Measurements from ENCODE around the gene IDH3G. TPM values are rescaled to one million over a fixed set of nuclear protein-coding genes. Genes with fewer than 3 reads are reported as not detected.

Gene IDH3G
- total and polyA plus RNA-seq, 7 donors = 54.2 to 89.5 (median 67.0) TPM

GRCh38 chrX:153739754-153740486, 54.3 kb downstream of the IDH3G start:
- TF ChIP-seq, protein P1, sequence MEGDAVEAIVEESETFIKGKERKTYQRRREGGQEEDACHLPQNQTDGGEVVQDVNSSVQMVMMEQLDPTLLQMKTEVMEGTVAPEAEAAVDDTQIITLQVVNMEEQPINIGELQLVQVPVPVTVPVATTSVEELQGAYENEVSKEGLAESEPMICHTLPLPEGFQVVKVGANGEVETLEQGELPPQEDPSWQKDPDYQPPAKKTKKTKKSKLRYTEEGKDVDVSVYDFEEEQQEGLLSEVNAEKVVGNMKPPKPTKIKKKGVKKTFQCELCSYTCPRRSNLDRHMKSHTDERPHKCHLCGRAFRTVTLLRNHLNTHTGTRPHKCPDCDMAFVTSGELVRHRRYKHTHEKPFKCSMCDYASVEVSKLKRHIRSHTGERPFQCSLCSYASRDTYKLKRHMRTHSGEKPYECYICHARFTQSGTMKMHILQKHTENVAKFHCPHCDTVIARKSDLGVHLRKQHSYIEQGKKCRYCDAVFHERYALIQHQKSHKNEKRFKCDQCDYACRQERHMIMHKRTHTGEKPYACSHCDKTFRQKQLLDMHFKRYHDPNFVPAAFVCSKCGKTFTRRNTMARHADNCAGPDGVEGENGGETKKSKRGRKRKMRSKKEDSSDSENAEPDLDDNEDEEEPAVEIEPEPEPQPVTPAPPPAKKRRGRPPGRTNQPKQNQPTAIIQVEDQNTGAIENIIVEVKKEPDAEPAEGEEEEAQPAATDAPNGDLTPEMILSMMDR (IDR thresholded peaks at IDR 0.05) = no peak
- TF ChIP-seq POLR2A (IDR thresholded peaks at IDR 0.05) (no peak), POLR2AphosphoS5 (IDR thresholded peaks at IDR 0.05) (no peak), EP300 (IDR thresholded peaks at IDR 0.05) (no peak)
- intact Hi-C loops (cut with DNase I) = no loop called here
- H3K9me3 ChIP-seq = no peaks in the 10 kb centered on the region
- H3K27me3 ChIP-seq = no peaks in the 10 kb centered on the region
- no peak overlapping the region for H3K27ac ChIP-seq
- DNase-seq = no peak
- 77 to 92% methylated on average over 29 of the region's 29 CpGs for WGBS, 2 donors
- H3K4me3 ChIP-seq = no peak overlapping the region
- peaks cover 0 to 16% (median 15%) of the 10 kb centered on the region in 4 donors for H3K4me1 ChIP-seq
- peaks cover 0 to 23% (median 6%) of the 10 kb centered on the region in 4 donors for H3K36me3 ChIP-seq

DNA sequence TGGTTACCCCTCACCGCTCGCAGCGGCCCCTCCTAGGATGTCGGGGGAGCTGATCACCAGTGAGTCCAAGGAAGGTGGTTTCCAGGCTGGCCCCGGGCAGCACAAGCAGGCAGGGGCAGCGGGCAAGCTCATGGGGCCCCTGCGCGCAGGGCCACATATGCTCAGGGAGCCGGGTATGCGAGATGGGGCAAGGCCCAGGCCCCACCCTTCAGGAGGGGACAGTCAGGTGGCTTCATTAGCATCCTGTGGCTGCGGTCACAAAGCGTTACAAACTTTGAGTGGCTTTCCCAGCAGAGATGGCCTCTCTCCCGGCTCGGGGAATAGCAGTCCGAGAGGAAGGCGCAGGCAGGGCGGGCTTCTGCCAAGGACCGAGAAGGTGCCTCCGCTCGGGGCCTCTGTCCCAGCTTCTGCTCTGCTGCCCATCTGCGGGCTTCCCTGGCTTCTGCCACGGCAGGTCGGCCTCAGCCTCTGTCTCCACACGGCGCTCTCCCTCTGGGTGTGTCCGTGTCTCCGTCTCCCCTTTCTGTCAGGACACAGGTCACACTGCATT, 56.0 kb downstream of the IDH3G start:
- Histone ChIP-seq H3K9me3 (no peaks in the 10 kb centered on the region), H3K27me3 (no peaks in the 10 kb centered on the region), H3K4me3 (no peak overlapping the region), H3K4me1 (peaks cover 0 to 6% (median 5%) of the 10 kb centered on the region in 4 donors), H3K36me3 (peaks cover 0 to 23% (median 6%) of the 10 kb centered on the region in 4 donors), H3K27ac (no peak overlapping the region)
- 95 to 96% methylated on average over 27 of the region's 27 CpGs for WGBS, 2 donors
- TF ChIP-seq POLR2AphosphoS5 (IDR thresholded peaks at IDR 0.05) (no peak), POLR2A (IDR thresholded peaks at IDR 0.05) (no peak), EP300 (IDR thresholded peaks at IDR 0.05) (no peak)
- TF ChIP-seq, protein P1 (IDR thresholded peaks at IDR 0.05) = no peak
- intact Hi-C loops (cut with DNase I) = no loop called here
- no peak for DNase-seq

DNA sequence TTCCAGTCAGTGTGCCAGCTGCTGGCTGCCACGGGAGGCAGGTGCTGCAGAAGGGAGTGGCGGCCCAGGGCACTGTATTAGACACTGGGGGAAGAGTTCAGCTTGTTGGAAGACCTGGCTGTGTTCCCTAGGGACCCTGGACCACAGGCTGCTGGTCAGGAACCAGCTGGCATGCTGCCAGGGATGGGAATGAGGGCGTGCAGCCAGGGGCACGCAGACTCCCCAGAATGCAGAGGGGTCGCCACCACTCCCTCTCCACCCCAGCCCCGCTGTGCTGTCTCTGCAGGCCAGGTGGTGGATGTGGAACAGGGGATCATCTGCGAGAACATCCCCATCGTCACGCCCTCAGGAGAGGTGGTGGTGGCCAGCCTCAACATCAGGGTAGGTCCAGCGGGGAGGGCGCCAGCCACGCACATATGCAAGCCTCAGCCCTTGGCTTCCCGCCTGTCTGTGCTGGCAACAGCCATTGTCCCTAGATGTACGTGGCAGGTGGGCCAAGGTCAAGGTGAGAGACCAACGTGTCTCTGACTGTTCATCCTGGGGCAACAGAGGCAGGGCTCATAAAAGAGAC, 57.2 kb downstream of the IDH3G start:
- Histone ChIP-seq H3K4me3 (no peak overlapping the region), H3K9me3 (no peaks in the 10 kb centered on the region), H3K27ac (no peak overlapping the region), H3K4me1 (no peaks in the 10 kb centered on the region), H3K36me3 (peaks cover 0 to 23% (median 6%) of the 10 kb centered on the region in 4 donors), H3K27me3 (no peaks in the 10 kb centered on the region)
- intact Hi-C loops (cut with DNase I) = no loop called here
- TF ChIP-seq POLR2AphosphoS5 (IDR thresholded peaks at IDR 0.05) = no peak
- TF ChIP-seq POLR2A (IDR thresholded peaks at IDR 0.05) = no peak
- TF ChIP-seq EP300 (IDR thresholded peaks at IDR 0.05) = no peak
- TF ChIP-seq, protein P1 (IDR thresholded peaks at IDR 0.05) = no peak
- WGBS, 2 donors = 67 to 88% methylated on average over 15 of the region's 15 CpGs
- no peak for DNase-seq

- peaks cover 0 to 23% (median 6%) of the 10 kb centered on the region in 4 donors for H3K36me3 ChIP-seq
- no peak for TF ChIP-seq POLR2A (IDR thresholded peaks at IDR 0.05)
- TF ChIP-seq, protein P1 (IDR thresholded peaks at IDR 0.05) = no peak
- TF ChIP-seq POLR2AphosphoS5 (IDR thresholded peaks at IDR 0.05) = no peak
- no peak for TF ChIP-seq EP300 (IDR thresholded peaks at IDR 0.05)
- no peak for DNase-seq
- intact Hi-C loops (cut with DNase I) = no loop called here
- H3K4me1 ChIP-seq = no peaks in the 10 kb centered on the region
- no peaks in the 10 kb centered on the region for H3K9me3 ChIP-seq
- H3K27me3 ChIP-seq = no peaks in the 10 kb centered on the region
- no peak overlapping the region for H3K4me3 ChIP-seq
- H3K27ac ChIP-seq = no peak overlapping the region
- WGBS, 2 donors = 85 to 90% methylated on average over 30 of the region's 30 CpGs
Measured at GRCh38 chrX:153736071-153736820, 57.9 kb downstream of the IDH3G start.

Other genes with a start within 250 kb of the IDH3G start
- 10 to 100 TPM; 31.8 to 49.0 (median 39.9) TPM for gene CCNQ, start 195.2 kb downstream of the IDH3G start, total RNA-seq
- gene CCNQ, start 195.2 kb downstream of the IDH3G start, polyA plus RNA-seq = 10 to 100 TPM; 36.7 to 40.8 (median 37.9) TPM
- gene DUSP9, start 147.2 kb downstream of the IDH3G start, total RNA-seq = not detected
- gene DUSP9, start 147.2 kb downstream of the IDH3G start, polyA plus RNA-seq = under 1 TPM in 1 of 3 donors, not detected in 2; 0.06 TPM
- gene PNCK, start 120.6 kb downstream of the IDH3G start, total RNA-seq = 100 to 1,000 TPM in 1 of 4 donors, 10 to 100 TPM in 3; 33.9 to 135 (median 64.2) TPM
- gene PNCK, start 120.6 kb downstream of the IDH3G start, polyA plus RNA-seq = 1 to 10 TPM in 1 of 3 donors, not detected in 2; 4.6 TPM
- gene SLC6A8, start 106.4 kb downstream of the IDH3G start, total RNA-seq = 10 to 100 TPM; 31.9 to 60.7 (median 35.1) TPM
- 100 to 1,000 TPM in 1 of 3 donors, 10 to 100 TPM in 2; 67.9 to 158 (median 70.5) TPM for gene SLC6A8, start 106.4 kb downstream of the IDH3G start, polyA plus RNA-seq
- 100 to 1,000 TPM in 1 of 4 donors, 10 to 100 TPM in 3; 59.3 to 124 (median 70.4) TPM for gene BCAP31, start 70.0 kb downstream of the IDH3G start, total RNA-seq
- 100 to 1,000 TPM in 1 of 3 donors, 10 to 100 TPM in 2; 61.3 to 216 (median 70.9) TPM for gene BCAP31, start 70.0 kb downstream of the IDH3G start, polyA plus RNA-seq
- gene ABCD1, start 69.5 kb downstream of the IDH3G start, total RNA-seq = 10 to 100 TPM; 11.0 to 21.3 (median 18.3) TPM
- gene ABCD1, start 69.5 kb downstream of the IDH3G start, polyA plus RNA-seq = 10 to 100 TPM in 1 of 3 donors, 1 to 10 TPM in 2; 1.8 to 12.8 (median 3.2) TPM
- 10 to 100 TPM in 3 of 4 donors, 1 to 10 TPM in 1; 9.2 to 50.1 (median 25.7) TPM for gene PLXNB3, start 30.1 kb downstream of the IDH3G start, total RNA-seq
- gene PLXNB3, start 30.1 kb downstream of the IDH3G start, polyA plus RNA-seq = 1 to 10 TPM in 1 of 3 donors, under 1 TPM in 1, not detected in 1; 0.60 to 2.2 TPM
- 10 to 100 TPM in 1 of 4 donors, 1 to 10 TPM in 3; 2.1 to 13.0 (median 6.9) TPM for gene SRPK3, start 13.3 kb downstream of the IDH3G start, total RNA-seq
- under 1 TPM in 1 of 3 donors, not detected in 2; 0.31 TPM for gene SRPK3, start 13.3 kb downstream of the IDH3G start, polyA plus RNA-seq
- 100 to 1,000 TPM; 143 to 177 (median 156) TPM for gene SSR4, start 293 bp upstream of the IDH3G start, total RNA-seq
- 100 to 1,000 TPM; 327 to 494 (median 405) TPM for gene SSR4, start 293 bp upstream of the IDH3G start, polyA plus RNA-seq
- gene PDZD4, start 36.2 kb upstream of the IDH3G start, total RNA-seq = 10 to 100 TPM in 3 of 4 donors, 1 to 10 TPM in 1; 8.6 to 24.4 (median 14.2) TPM
- gene PDZD4, start 36.2 kb upstream of the IDH3G start, polyA plus RNA-seq = 1 to 10 TPM in 2 of 3 donors, under 1 TPM in 1; 0.46 to 5.1 (median 1.2) TPM
- 10 to 100 TPM in 3 of 4 donors, 1 to 10 TPM in 1; 6.6 to 30.2 (median 23.1) TPM for gene L1CAM, start 91.8 kb upstream of the IDH3G start, total RNA-seq
- gene L1CAM, start 91.8 kb upstream of the IDH3G start, polyA plus RNA-seq = 10 to 100 TPM in 1 of 3 donors, 1 to 10 TPM in 1, not detected in 1; 2.4 to 10.5 TPM
- 1 to 10 TPM; 1.1 to 2.2 (median 1.3) TPM for gene AVPR2, start 110.3 kb upstream of the IDH3G start, total RNA-seq
- 1 to 10 TPM in 1 of 3 donors, not detected in 2; 1.1 TPM for gene AVPR2, start 110.3 kb upstream of the IDH3G start, polyA plus RNA-seq
- 10 to 100 TPM; 12.4 to 27.4 (median 16.3) TPM for gene ARHGAP4, start 131.9 kb upstream of the IDH3G start, total RNA-seq
- 100 to 1,000 TPM in 1 of 3 donors, 10 to 100 TPM in 1, 1 to 10 TPM in 1; 8.4 to 122 (median 17.3) TPM for gene ARHGAP4, start 131.9 kb upstream of the IDH3G start, polyA plus RNA-seq
- gene NAA10, start 140.7 kb upstream of the IDH3G start, total RNA-seq = 100 to 1,000 TPM in 1 of 4 donors, 10 to 100 TPM in 3; 57.4 to 113 (median 79.2) TPM
- gene NAA10, start 140.7 kb upstream of the IDH3G start, polyA plus RNA-seq = 100 to 1,000 TPM in 1 of 3 donors, 10 to 100 TPM in 2; 78.6 to 128 (median 84.7) TPM
- gene RENBP, start 150.3 kb upstream of the IDH3G start, total RNA-seq = 10 to 100 TPM in 3 of 4 donors, 1 to 10 TPM in 1; 9.8 to 16.8 (median 13.1) TPM
- gene RENBP, start 150.3 kb upstream of the IDH3G start, polyA plus RNA-seq = 10 to 100 TPM; 10.2 to 15.1 (median 15.0) TPM
- 10 to 100 TPM; 23.5 to 57.3 (median 30.2) TPM for gene HCFC1, start 177.4 kb upstream of the IDH3G start, total RNA-seq
- 10 to 100 TPM in 1 of 3 donors, 1 to 10 TPM in 2; 7.4 to 34.4 (median 8.4) TPM for gene HCFC1, start 177.4 kb upstream of the IDH3G start, polyA plus RNA-seq
- 1 to 10 TPM; 3.5 to 8.6 (median 4.4) TPM for gene TMEM187, start 178.4 kb upstream of the IDH3G start, total RNA-seq
- 1 to 10 TPM; 3.6 to 9.3 (median 3.7) TPM for gene TMEM187, start 178.4 kb upstream of the IDH3G start, polyA plus RNA-seq
- gene IRAK1, start 225.5 kb upstream of the IDH3G start, total RNA-seq = 10 to 100 TPM; 26.8 to 41.7 (median 37.3) TPM
- 100 to 1,000 TPM in 1 of 3 donors, 10 to 100 TPM in 2; 67.7 to 103 (median 70.3) TPM for gene IRAK1, start 225.5 kb upstream of the IDH3G start, polyA plus RNA-seq